Activated CD8-positive, alpha-beta T cell treated with anti-CD3 and anti-CD28 coated beads for 36 hours (primary cell): Measurements from ENCODE around the gene RBM8A. TPM values are rescaled to one million over a fixed set of nuclear protein-coding genes. Genes with fewer than 3 reads are reported as not detected.
A peak's percentile ranks its signal among the peaks of the same experiment; 100 is the strongest.

Source experiments
- ATAC-seq: fragments of 200-7000 bp; cut with Tn5 transposase; one replicate; pipeline ENCODE4 v1.10.0; 2021; ENCODE audit warnings: mild to moderate bottlenecking, moderate library complexity
- CTCF ChIA-PET: fragments of 350-600 bp; sonication (Branson Sonifier 250); formaldehyde crosslinking; loops from one replicate; lab custom pipeline; 2021; ENCODE audit warnings: antibody characterized with exemption; lab: Charles Lee
- POLR2A ChIA-PET: fragments of 350-600 bp; sonication (Branson Sonifier 250); formaldehyde crosslinking; loops from one replicate; lab custom pipeline; 2021; ENCODE audit warnings: antibody characterized with exemption; lab: Charles Lee
- DNase-seq: peaks from one replicate; pipeline ENCODE4 v3.0.0-alpha.2; 2020
- H3K27ac Mint-ChIP-seq: one replicate; pipeline ENCODE4 v1.8.0; 2021; ENCODE audit warnings: mild to moderate bottlenecking, mixed read lengths
- H3K27me3 Mint-ChIP-seq: one replicate; pipeline ENCODE4 v1.8.0; 2021; ENCODE audit warnings: mixed read lengths
- H3K36me3 Mint-ChIP-seq: one replicate; pipeline ENCODE4 v1.8.0; 2021; ENCODE audit warnings: low read depth, mixed read lengths
- H3K4me1 Mint-ChIP-seq: one replicate; pipeline ENCODE4 v1.8.0; 2021; ENCODE audit warnings: low read depth, mixed read lengths
- H3K4me3 Mint-ChIP-seq: one replicate; pipeline ENCODE4 v1.8.0; 2021; ENCODE audit warnings: mild to moderate bottlenecking, moderate library complexity, mixed read lengths
- H3K9me3 Mint-ChIP-seq: one replicate; pipeline ENCODE4 v1.8.0; 2021; ENCODE audit warnings: mixed read lengths
- CTCF ChIP-seq: fragments of 200-600 bp; IDR thresholded peaks from one replicate; pipeline ENCODE4 v1.8.0; 2022; ENCODE audit warnings: antibody characterized with exemption, mild to moderate bottlenecking
- intact Hi-C: fragments of 100-400 bp; cut with micrococcal nuclease; formaldehyde crosslinking; loops from one replicate; pipeline ENCODE4 v1.10.0; 2022
- total RNA-seq, 2 experiments: library from RNA; stranded (reverse); gene quantifications; one replicate each; pipeline ENCODE4 v1.2.3, GENCODE V29; 2021

The RBM8A gene
- total RNA-seq, 2 experiments from 2014 or later, result 261 to 269 TPM

DNA sequence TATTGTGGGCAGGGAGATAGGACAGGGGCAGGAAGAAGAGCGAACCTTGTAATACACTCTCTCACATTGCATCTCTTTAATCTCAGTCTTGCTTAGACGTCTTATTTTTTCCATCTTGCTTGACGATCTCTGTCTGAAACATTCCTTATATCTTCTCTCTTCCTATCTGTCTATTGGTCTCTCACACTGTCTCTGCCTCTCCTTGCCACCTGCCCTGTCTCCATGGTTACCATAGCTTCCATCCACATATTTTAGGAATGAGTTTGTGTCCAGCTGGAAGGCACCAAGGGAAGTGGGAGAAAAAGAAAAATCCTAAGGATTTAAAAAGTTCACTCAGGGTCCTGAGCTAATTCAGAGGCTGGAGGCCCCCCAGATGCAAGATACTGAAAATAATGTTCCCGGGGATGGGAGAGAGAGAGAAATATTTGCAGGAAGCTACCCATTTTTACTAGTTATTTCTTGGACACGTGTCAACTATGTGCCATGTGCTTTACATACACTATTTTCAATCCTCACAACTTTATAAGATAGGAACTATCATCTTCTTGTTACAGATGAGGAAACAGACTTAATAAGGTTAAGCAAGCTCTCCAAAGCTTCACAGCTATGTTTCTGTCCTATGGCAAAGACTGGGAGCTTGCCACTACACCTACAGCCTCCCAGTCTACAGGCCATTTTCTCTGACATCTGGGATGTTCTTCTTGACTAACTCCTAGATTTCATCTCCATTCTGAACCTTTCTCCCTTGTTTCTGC lies 36.2 kb upstream of the RBM8A start:
- peaks cover 6% of the 10 kb centered on the region for H3K9me3 Mint-ChIP-seq
- no peak for TF ChIP-seq CTCF
- peak overlapping the region; percentile 91 for H3K27ac Mint-ChIP-seq
- ChIA-PET POLR2A (interaction anchor here (0.7 to 12.8 kb wide), 19 partner anchors 9 to 171 kb away, joined by 3 to 160 read pairs (median 5); partner anchors contain the start of genes PEX11B, PIAS3, RBM8A and TXNIP), CTCF (interaction anchor here (0.8 to 8.9 kb wide), 13 partner anchors 10 to 139 kb away, joined by 3 to 93 read pairs (median 5); partner anchors contain the start of genes NUDT17, PIAS3, POLR3C and RBM8A)
- intact Hi-C loops, result loop anchor here (2.0 to 5.0 kb wide), 2 partner anchors 33 to 36 kb away; partner anchors contain the start of genes RBM8A and TXNIP
- no peaks in the 10 kb centered on the region for H3K27me3 Mint-ChIP-seq
- peak overlapping the region; percentile 92 for H3K4me3 Mint-ChIP-seq
- H3K36me3 Mint-ChIP-seq, result peaks cover 31% of the 10 kb centered on the region
- DNase-seq, result no peak
- ATAC-seq, result no peak
- peaks cover 35% of the 10 kb centered on the region for H3K4me1 Mint-ChIP-seq

DNA sequence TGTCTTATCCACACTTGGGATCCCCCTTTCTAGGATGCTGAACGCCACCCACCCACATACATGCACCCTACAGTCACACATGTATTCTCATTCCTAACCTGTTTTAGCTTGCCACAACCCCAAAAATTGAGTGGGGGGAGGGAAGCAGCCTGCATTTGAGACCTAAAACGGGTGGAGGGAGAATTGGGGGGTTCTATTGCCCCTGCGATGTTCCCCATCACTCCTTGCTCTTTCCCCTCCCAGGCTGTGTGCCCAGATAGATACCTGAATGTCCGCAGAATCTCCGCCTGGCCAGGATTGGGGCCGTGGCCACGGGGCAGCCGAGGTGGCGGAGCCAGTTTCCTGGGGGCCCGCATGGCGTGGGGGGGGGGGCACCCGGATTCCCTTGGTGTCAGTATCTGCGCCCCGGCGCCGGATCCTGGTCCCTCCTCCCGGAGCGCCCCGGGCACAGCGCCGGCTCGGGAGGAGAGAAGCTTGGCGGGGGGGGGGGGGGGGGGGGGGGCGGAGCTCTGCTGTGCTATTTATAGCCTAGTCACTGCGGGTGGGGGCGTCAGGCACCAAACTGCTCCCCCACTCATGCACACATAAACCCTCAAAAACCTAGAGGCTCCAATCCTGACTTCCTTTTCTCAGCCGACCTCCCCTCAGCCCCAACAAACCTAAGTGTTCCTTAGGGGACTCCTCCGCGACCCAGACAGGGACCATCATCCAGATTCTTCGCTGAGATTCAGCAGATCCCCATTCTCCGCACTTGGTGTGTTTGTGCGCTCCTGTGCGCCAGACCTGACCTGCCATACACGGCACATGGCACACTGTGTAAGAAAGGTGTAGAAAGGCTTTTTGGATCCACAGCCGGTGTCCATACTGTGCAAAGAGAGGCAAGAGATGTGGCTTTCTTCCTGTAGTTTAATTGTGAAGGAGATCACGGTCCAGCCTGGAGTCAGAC lies 35.1 kb upstream of the RBM8A start:
- intact Hi-C loops, result loop anchor here (5.0 kb wide), 1 partner anchor 35 kb away; the partner anchor contains the start of gene RBM8A
- H3K9me3 Mint-ChIP-seq, result peaks cover 2% of the 10 kb centered on the region
- H3K36me3 Mint-ChIP-seq, result peaks cover 23% of the 10 kb centered on the region
- no peak for TF ChIP-seq CTCF
- H3K27me3 Mint-ChIP-seq, result no peaks in the 10 kb centered on the region
- ChIA-PET POLR2A (interaction anchor here (0.7 to 12.8 kb wide), 20 partner anchors 10 to 170 kb away, joined by 3 to 160 read pairs (median 4); partner anchors contain the start of genes NUDT17, PEX11B, RBM8A and TXNIP), CTCF (interaction anchor here (1.0 to 8.9 kb wide), 5 partner anchors 16 to 117 kb away, joined by 4 to 93 read pairs (median 5); partner anchors contain the start of genes NUDT17, PIAS3 and RBM8A)
- H3K4me1 Mint-ChIP-seq, result peaks cover 39% of the 10 kb centered on the region
- H3K4me3 Mint-ChIP-seq, result peak overlapping the region; percentile 92
- DNase-seq (peak; percentile 66), ATAC-seq (no peak)
- peak overlapping the region; percentile 91 for H3K27ac Mint-ChIP-seq

- peaks cover 37% of the 10 kb centered on the region for H3K4me1 Mint-ChIP-seq
- peak overlapping the region; percentile 92 for H3K4me3 Mint-ChIP-seq
- ChIA-PET POLR2A (interaction anchor here (1.0 to 12.8 kb wide), 11 partner anchors 11 to 136 kb away, joined by 3 to 160 read pairs (median 6); partner anchors contain the start of genes PEX11B, RBM8A and TXNIP), CTCF (interaction anchor here (4.1 to 8.9 kb wide), 2 partner anchors 17 to 34 kb away, joined by 15 to 93 read pairs; partner anchors contain the start of gene RBM8A)
- no peak for TF ChIP-seq CTCF
- H3K36me3 Mint-ChIP-seq, result peaks cover 16% of the 10 kb centered on the region
- no peaks in the 10 kb centered on the region for H3K9me3 Mint-ChIP-seq
- H3K27ac Mint-ChIP-seq, result peak overlapping the region; percentile 91
- DNase-seq (peak; percentile 85), ATAC-seq (peak; percentile 2)
- intact Hi-C loops, result loop anchor here (5.0 kb wide), 1 partner anchor 34 kb away; the partner anchor contains the start of gene RBM8A
- no peaks in the 10 kb centered on the region for H3K27me3 Mint-ChIP-seq
These were observed 34.3 kb upstream of the RBM8A start for GRCh38 chr1:145961425-145962156.

DNA sequence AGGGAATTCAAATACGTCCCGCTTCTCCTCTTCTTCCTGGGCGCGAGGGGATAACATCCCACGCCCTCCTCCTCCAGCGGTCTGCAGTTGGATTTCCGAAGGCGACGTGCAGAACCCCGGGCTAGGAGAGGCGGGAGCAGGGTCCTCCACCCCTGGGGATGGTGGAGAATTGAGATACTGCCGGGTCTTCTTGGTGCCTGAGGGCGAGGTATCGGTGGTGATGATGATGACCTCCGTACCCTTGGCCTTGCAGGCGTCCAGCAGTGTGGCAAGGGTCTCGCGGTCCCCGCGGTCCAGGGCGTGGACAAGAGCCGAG lies 33.8 kb upstream of the RBM8A start:
- Mint-ChIP-seq H3K9me3 (no peaks in the 10 kb centered on the region), H3K27me3 (no peaks in the 10 kb centered on the region), H3K4me1 (peaks cover 39% of the 10 kb centered on the region), H3K4me3 (peak overlapping the region; percentile 92), H3K27ac (peak overlapping the region; percentile 91), H3K36me3 (peaks cover 16% of the 10 kb centered on the region)
- ATAC-seq, result no peak
- intact Hi-C loops, result loop anchor here (5.0 kb wide), 1 partner anchor 34 kb away; the partner anchor contains the start of gene RBM8A
- no peak for TF ChIP-seq CTCF
- ChIA-PET POLR2A (interaction anchor here (0.6 to 12.8 kb wide), 9 partner anchors 12 to 135 kb away, joined by 3 to 160 read pairs (median 3); partner anchors contain the start of genes PEX11B, RBM8A and TXNIP), CTCF (no interaction called here)
- DNase-seq, result peak; percentile 9
